Heart right ventricle (tissue), 16 donors: ENCODE data around the gene ODF4. TPM values are rescaled to one million over a fixed set of nuclear protein-coding genes. Genes with fewer than 3 reads are reported as not detected.

Source experiments
- ATAC-seq, 8 donors: fragments of 200-7000 bp; cut with Tn5 transposase; one replicate each; pipeline ENCODE4 v1.9.1; 2020; ENCODE audit warnings: mild to moderate bottlenecking in 8 of 8, moderate library complexity in 8 of 8, moderate number of reproducible peaks in 1 of 8
- DNase-seq, 2 donors: peaks; one replicate each; pipeline ENCODE4 v3.0.0-alpha.2; 2020
- H3K27ac ChIP-seq, 10 donors: fragments of 200-600 bp; sonication (generic) in 2 of 10; one replicate each; pipeline versions ENCODE4 v1.5.0 to v1.8.0; 2020 to 2022; ENCODE audit warnings: mild to moderate bottlenecking in 3 of 10
- H3K27me3 ChIP-seq, 7 donors: fragments of 200-600 bp; one replicate each; pipeline ENCODE4 v1.8.0; 2021 to 2022; ENCODE audit warnings: mild to moderate bottlenecking in 2 of 7
- H3K36me3 ChIP-seq, 9 donors: fragments of 200-600 bp; sonication (generic) in 1 of 9; one replicate each; pipeline versions ENCODE4 v1.5.0 to v1.8.0; 2020 to 2022; ENCODE audit warnings: mild to moderate bottlenecking in 2 of 9
- H3K4me1 ChIP-seq, 9 donors: fragments of 200-600 bp; sonication (generic) in 1 of 9; one replicate each; pipeline versions ENCODE4 v1.5.0 to v1.8.0; 2020 to 2022; ENCODE audit warnings: mild to moderate bottlenecking in 4 of 9
- H3K4me3 ChIP-seq, 10 donors: fragments of 200-600 bp; sonication (generic) in 2 of 10; one replicate each; pipeline versions ENCODE4 v1.5.0 to v1.8.0; 2020 to 2022; ENCODE audit warnings: mild to moderate bottlenecking in 7 of 10, moderate library complexity in 2 of 10
- H3K9me3 ChIP-seq, 11 donors: fragments of 200-600 bp in 10 of 11; sonication (generic) in 2 of 11; one replicate each; pipeline versions ENCODE4 v1.5.0 to v1.8.0; 2013 to 2022; ENCODE audit warnings: mild to moderate bottlenecking in 2 of 11, control low read depth in 1 of 11, moderate library complexity in 1 of 11
- WGBS, 2 donors: extraction: QIAGEN DNeasy Blood & Tissue Kit; methylation state at CpG; one replicate each; pipeline ENCODE4 v1.1.7; 2013; ENCODE audit warnings: inconsistent platforms in 1 of 2; 5-methylcytosine and 5-hydroxymethylcytosine counted together
- intact Hi-C, 10 donors: fragments of 100-400 bp; cut with DNase I; formaldehyde crosslinking; loops; one replicate each; pipeline versions ENCODE4 v1.11.1 to v1.14.2; 2022
- polyA plus RNA-seq, 2 donors: library from polyadenylated mRNA; stranded (reverse); fragments of 200-250 nt; gene quantifications; one replicate each; pipeline ENCODE4 v1.2.3, GENCODE V29; 2013
- total RNA-seq, 10 donors: library from RNA; stranded (reverse); fragmentation: NEBNext Ultra II Directional in 3 of 10; extraction: Animal tissue kit (Norgen Biotek cat#: 25700) in 3 of 10; gene quantifications; one replicate each; pipeline versions ENCODE4 v1.2.1 to v1.2.4, GENCODE V29; 2021 to 2023
- TF ChIP-seq, protein P1 (sequence below), 9 donors: fragments of 200-600 bp; sonication (generic) in 2 of 9; IDR thresholded peaks; one replicate each; pipeline versions ENCODE4 v1.5.0 to v1.8.0; 2021 to 2022; ENCODE audit warnings: antibody characterized with exemption in 9 of 9, mild to moderate bottlenecking in 5 of 9, moderate library complexity in 1 of 9
- donor health status: Arrhythmogenic right ventricular cardiomyopathy.
- donor health status: ischemic (EF 13 %, LVEDD 7.1; RV severe dilation, severe dysfunction).
- donor health status: healthy with polysubstance abuse.
- donor health status: DM: no; HTN: yes; CAD: no.
- donor health status: DM: no; HTN: no; CAD: no.
- donor health status: ischemic (EF 25% LVEDD 6.9; RV normal size, moderate dysfunction).
- donor health status: ischemic (EF 25% LVEDD 5.7; RV mildly dilated, moderate dysfunction).
- donor health status: healthy.
- donor health status: DM: yes; HTN: yes; CAD: no.
- donor health status: Ischemic cardiomyopathy.
- donor health status: ischemic (EF 35%, LVEDD 5.7; RV mildly dilated, moderate dysfunction).
- donor health status: nonischemic (EF 11% LVEDD 7.7; RV severe dilation, severe dysfunction).
- donor health status: DM: yes; HTN: yes; CAD: no.
- donor health status: PGD.
- donor health status: ischemic (EF 29% LVEDD 5.4; RV normal size, mild dysfunction).
- donor health status: nonischemic (EF 23%, LVEDD 6.1; RV moderate dilation, normal function).

Gene ODF4
- total and polyA plus RNA-seq, 12 donors, result not detected

- DNase-seq (no peak), ATAC-seq (no peak)
- Histone ChIP-seq H3K27me3 (peaks cover 0 to 60% (median 29%) of the 10 kb centered on the region in 7 donors), H3K27ac (peak overlapping the region in 3 of 10 donors; percentile 10 to 90 (median 15)), H3K36me3 (peaks cover 0 to 68% (median 8%) of the 10 kb centered on the region in 9 donors), H3K4me1 (peaks cover 7 to 42% (median 19%) of the 10 kb centered on the region in 9 donors), H3K4me3 (peak overlapping the region in 6 of 10 donors; percentile 5 to 25 (median 15)), H3K9me3 (no peaks in the 10 kb centered on the region)
- 18 to 22% methylated on average over 29 of the region's 29 CpGs for WGBS, 2 donors
- intact Hi-C loops, result loop anchor here in 5 of 10 donors (5.0 to 10.0 kb wide), 4 partner anchors 42 to 62 kb away; partner anchors contain the start of gene KRABD2 (in 1 of the 5)
- TF ChIP-seq, protein P1, sequence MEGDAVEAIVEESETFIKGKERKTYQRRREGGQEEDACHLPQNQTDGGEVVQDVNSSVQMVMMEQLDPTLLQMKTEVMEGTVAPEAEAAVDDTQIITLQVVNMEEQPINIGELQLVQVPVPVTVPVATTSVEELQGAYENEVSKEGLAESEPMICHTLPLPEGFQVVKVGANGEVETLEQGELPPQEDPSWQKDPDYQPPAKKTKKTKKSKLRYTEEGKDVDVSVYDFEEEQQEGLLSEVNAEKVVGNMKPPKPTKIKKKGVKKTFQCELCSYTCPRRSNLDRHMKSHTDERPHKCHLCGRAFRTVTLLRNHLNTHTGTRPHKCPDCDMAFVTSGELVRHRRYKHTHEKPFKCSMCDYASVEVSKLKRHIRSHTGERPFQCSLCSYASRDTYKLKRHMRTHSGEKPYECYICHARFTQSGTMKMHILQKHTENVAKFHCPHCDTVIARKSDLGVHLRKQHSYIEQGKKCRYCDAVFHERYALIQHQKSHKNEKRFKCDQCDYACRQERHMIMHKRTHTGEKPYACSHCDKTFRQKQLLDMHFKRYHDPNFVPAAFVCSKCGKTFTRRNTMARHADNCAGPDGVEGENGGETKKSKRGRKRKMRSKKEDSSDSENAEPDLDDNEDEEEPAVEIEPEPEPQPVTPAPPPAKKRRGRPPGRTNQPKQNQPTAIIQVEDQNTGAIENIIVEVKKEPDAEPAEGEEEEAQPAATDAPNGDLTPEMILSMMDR (IDR thresholded peaks at IDR 0.05), result no peak
These were observed 24.6 kb upstream of the ODF4 start for GRCh38 chr17:8314797-8315763.

DNA sequence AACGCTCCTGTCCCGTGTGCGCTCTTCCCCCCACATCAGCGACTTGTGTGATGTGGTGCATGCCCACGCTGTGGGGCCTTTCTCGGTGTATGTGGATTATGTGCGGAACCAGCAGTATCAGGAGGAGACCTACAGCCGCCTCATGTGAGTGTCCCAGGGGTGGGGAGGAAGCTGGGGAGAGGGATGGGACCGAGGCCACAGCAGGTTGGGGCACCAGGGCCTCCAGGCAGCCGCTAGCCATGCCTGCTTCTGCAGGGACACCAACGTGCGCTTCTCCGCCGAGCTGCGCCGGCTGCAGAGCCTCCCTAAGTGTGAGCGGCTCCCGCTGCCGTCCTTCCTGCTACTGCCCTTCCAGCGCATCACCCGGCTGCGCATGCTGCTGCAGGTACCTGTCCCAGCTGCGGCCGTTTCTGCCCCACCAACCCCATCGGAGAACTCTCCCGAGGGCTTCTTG lies 23.8 kb upstream of the ODF4 start:
- DNase-seq, result no peak
- intact Hi-C loops, result loop anchor here in 2 of 10 donors (10.0 kb wide), 1 partner anchor 49 kb away; no protein-coding TSS in a partner anchor
- Histone ChIP-seq H3K4me3 (peak overlapping the region in 6 of 10 donors; percentile 5 to 25 (median 15)), H3K4me1 (peaks cover 7 to 42% (median 19%) of the 10 kb centered on the region in 9 donors), H3K9me3 (no peaks in the 10 kb centered on the region), H3K27me3 (peaks cover 0 to 60% (median 29%) of the 10 kb centered on the region in 7 donors), H3K36me3 (peaks cover 0 to 76% (median 8%) of the 10 kb centered on the region in 9 donors), H3K27ac (peak overlapping the region in 1 of 10 donors; percentile 90)
- TF ChIP-seq, protein P1 (IDR thresholded peaks at IDR 0.05), result no peak
- 30 to 43% methylated on average over 26 of the region's 26 CpGs for WGBS, 2 donors
- no peak for ATAC-seq

GRCh38 chr17:8318010-8318935 lies 21.4 kb upstream of the ODF4 start:
- intact Hi-C loops, result loop anchor here in 2 of 10 donors (10.0 kb wide), 1 partner anchor 47 kb away; no protein-coding TSS in a partner anchor

More at GRCh38 chr17:8318010-8318935, 21.4 kb upstream of the ODF4 start:
- DNase-seq, result no peak
- Histone ChIP-seq H3K27ac (no peak overlapping the region), H3K36me3 (peaks cover 0 to 86% (median 8%) of the 10 kb centered on the region in 9 donors), H3K27me3 (peaks cover 0 to 44% (median 23%) of the 10 kb centered on the region in 7 donors), H3K4me3 (no peak overlapping the region), H3K9me3 (no peaks in the 10 kb centered on the region), H3K4me1 (peaks cover 7 to 37% (median 17%) of the 10 kb centered on the region in 9 donors)
- no peak for ATAC-seq
- WGBS, 2 donors, result 76 to 79% methylated on average over 24 of the region's 24 CpGs
- TF ChIP-seq, protein P1 (IDR thresholded peaks at IDR 0.05), result no peak
